ENCODE data around the gene NCAPH2. TPM values are rescaled to one million over a fixed set of nuclear protein-coding genes. Genes with fewer than 3 reads are reported as not detected.
A peak's percentile ranks its signal among the peaks of the same experiment; 100 is the strongest.

The NCAPH2 gene
- total and polyA plus RNA-seq, 9 of the 15 experiments (the other 6 are each of a cell fraction or from before 2014, with no cell fraction given): 3.6 to 88.6 (median 32.4) TPM

DNA sequence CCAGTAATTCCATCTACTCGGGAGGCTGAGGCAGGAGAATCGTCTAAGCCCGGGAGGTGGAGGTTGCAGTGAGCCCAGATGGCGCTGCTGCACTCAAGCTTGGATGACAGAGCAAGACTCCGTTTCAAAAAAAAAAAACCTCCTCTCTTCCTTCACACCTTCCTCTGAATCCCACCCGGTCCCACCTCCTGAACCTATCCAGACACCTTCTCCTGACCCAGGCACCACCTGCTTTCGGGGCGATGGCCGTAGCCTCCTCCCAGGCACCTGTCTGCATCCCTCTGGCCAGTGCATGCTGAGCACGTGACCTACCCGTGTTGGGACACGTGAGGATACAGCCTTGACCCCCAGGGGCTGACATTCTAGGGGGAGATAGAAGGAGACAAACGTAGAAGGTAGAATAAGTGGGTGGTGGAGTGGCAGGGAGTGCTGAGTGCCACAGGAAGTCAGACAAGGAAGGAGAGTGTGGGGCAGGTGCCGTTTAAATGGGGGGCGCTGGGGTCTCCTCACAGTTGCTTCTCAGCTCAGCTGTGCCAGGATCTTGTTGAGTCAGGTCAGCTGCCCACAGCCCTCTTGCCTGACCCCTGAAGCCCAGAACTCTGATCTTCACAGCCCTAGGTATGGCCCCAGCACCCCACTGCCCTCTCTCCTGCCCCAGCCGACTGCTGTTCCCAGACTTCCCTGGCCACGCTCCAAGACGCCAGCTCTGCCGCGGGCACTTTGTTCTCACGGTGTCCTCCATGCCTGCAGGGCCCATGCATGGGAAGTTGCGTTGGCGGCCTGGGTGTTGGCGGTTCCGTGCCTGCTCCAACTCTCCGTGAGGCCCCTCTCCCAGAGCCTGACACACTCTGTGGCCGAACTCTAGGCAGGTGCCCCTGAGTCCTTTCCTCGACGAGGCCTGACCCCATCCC is 22.5 kb upstream of the NCAPH2 start (continued):
- TF ChIP-seq, protein P1, sequence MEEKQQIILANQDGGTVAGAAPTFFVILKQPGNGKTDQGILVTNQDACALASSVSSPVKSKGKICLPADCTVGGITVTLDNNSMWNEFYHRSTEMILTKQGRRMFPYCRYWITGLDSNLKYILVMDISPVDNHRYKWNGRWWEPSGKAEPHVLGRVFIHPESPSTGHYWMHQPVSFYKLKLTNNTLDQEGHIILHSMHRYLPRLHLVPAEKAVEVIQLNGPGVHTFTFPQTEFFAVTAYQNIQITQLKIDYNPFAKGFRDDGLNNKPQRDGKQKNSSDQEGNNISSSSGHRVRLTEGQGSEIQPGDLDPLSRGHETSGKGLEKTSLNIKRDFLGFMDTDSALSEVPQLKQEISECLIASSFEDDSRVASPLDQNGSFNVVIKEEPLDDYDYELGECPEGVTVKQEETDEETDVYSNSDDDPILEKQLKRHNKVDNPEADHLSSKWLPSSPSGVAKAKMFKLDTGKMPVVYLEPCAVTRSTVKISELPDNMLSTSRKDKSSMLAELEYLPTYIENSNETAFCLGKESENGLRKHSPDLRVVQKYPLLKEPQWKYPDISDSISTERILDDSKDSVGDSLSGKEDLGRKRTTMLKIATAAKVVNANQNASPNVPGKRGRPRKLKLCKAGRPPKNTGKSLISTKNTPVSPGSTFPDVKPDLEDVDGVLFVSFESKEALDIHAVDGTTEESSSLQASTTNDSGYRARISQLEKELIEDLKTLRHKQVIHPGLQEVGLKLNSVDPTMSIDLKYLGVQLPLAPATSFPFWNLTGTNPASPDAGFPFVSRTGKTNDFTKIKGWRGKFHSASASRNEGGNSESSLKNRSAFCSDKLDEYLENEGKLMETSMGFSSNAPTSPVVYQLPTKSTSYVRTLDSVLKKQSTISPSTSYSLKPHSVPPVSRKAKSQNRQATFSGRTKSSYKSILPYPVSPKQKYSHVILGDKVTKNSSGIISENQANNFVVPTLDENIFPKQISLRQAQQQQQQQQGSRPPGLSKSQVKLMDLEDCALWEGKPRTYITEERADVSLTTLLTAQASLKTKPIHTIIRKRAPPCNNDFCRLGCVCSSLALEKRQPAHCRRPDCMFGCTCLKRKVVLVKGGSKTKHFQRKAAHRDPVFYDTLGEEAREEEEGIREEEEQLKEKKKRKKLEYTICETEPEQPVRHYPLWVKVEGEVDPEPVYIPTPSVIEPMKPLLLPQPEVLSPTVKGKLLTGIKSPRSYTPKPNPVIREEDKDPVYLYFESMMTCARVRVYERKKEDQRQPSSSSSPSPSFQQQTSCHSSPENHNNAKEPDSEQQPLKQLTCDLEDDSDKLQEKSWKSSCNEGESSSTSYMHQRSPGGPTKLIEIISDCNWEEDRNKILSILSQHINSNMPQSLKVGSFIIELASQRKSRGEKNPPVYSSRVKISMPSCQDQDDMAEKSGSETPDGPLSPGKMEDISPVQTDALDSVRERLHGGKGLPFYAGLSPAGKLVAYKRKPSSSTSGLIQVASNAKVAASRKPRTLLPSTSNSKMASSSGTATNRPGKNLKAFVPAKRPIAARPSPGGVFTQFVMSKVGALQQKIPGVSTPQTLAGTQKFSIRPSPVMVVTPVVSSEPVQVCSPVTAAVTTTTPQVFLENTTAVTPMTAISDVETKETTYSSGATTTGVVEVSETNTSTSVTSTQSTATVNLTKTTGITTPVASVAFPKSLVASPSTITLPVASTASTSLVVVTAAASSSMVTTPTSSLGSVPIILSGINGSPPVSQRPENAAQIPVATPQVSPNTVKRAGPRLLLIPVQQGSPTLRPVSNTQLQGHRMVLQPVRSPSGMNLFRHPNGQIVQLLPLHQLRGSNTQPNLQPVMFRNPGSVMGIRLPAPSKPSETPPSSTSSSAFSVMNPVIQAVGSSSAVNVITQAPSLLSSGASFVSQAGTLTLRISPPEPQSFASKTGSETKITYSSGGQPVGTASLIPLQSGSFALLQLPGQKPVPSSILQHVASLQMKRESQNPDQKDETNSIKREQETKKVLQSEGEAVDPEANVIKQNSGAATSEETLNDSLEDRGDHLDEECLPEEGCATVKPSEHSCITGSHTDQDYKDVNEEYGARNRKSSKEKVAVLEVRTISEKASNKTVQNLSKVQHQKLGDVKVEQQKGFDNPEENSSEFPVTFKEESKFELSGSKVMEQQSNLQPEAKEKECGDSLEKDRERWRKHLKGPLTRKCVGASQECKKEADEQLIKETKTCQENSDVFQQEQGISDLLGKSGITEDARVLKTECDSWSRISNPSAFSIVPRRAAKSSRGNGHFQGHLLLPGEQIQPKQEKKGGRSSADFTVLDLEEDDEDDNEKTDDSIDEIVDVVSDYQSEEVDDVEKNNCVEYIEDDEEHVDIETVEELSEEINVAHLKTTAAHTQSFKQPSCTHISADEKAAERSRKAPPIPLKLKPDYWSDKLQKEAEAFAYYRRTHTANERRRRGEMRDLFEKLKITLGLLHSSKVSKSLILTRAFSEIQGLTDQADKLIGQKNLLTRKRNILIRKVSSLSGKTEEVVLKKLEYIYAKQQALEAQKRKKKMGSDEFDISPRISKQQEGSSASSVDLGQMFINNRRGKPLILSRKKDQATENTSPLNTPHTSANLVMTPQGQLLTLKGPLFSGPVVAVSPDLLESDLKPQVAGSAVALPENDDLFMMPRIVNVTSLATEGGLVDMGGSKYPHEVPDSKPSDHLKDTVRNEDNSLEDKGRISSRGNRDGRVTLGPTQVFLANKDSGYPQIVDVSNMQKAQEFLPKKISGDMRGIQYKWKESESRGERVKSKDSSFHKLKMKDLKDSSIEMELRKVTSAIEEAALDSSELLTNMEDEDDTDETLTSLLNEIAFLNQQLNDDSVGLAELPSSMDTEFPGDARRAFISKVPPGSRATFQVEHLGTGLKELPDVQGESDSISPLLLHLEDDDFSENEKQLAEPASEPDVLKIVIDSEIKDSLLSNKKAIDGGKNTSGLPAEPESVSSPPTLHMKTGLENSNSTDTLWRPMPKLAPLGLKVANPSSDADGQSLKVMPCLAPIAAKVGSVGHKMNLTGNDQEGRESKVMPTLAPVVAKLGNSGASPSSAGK (IDR thresholded peaks at IDR 0.05): peak; percentile 88
- peak; percentile 81; the same call in 1 of the 2 replicates for TF ChIP-seq TOE1 (IDR thresholded peaks at IDR 0.05; ENCODE audit: borderline replicate concordance)
- no peak for TF ChIP-seq TOE1 (CRISPR knock-in tag; IDR thresholded peaks at IDR 0.05; ENCODE audit: borderline replicate concordance, low read depth)
- peak; percentile 28 for TF ChIP-seq KDM5B (IDR thresholded peaks at IDR 0.05; ENCODE audit: insufficient replicate concordance, low read depth, low read length)
- TF ChIP-seq, protein P2, sequence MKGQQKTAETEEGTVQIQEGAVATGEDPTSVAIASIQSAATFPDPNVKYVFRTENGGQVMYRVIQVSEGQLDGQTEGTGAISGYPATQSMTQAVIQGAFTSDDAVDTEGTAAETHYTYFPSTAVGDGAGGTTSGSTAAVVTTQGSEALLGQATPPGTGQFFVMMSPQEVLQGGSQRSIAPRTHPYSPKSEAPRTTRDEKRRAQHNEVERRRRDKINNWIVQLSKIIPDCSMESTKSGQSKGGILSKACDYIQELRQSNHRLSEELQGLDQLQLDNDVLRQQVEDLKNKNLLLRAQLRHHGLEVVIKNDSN (CRISPR knock-in tag; IDR thresholded peaks at IDR 0.05): peak; percentile 93
- peak; percentile 29; the same call in 1 of the 2 replicates for TF ChIP-seq NFIC (IDR thresholded peaks at IDR 0.05)
- TF ChIP-seq RAD51 (IDR thresholded peaks at IDR 0.05; ENCODE audit: borderline replicate concordance, low read depth): peak; percentile 92
- peak; percentile 84; the same call in 1 of the 2 replicates for TF ChIP-seq L3MBTL2 (IDR thresholded peaks at IDR 0.05)
- peak; percentile 12; the same call in 1 of the 2 replicates for TF ChIP-seq EP400 (IDR thresholded peaks at IDR 0.05)
- TF ChIP-seq, protein P3, sequence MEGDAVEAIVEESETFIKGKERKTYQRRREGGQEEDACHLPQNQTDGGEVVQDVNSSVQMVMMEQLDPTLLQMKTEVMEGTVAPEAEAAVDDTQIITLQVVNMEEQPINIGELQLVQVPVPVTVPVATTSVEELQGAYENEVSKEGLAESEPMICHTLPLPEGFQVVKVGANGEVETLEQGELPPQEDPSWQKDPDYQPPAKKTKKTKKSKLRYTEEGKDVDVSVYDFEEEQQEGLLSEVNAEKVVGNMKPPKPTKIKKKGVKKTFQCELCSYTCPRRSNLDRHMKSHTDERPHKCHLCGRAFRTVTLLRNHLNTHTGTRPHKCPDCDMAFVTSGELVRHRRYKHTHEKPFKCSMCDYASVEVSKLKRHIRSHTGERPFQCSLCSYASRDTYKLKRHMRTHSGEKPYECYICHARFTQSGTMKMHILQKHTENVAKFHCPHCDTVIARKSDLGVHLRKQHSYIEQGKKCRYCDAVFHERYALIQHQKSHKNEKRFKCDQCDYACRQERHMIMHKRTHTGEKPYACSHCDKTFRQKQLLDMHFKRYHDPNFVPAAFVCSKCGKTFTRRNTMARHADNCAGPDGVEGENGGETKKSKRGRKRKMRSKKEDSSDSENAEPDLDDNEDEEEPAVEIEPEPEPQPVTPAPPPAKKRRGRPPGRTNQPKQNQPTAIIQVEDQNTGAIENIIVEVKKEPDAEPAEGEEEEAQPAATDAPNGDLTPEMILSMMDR (IDR thresholded peaks at IDR 0.05 in 2 of 3, conservative IDR thresholded peaks at IDR 0.05 in 1 of 3; ENCODE audit: insufficient read depth in 2 of 3, low read depth in 1 of 3, low read length in 3 of 3): peak in 2 of 3 experiments; percentile 12 to 18; a peak in 2 of 6 replicates
